ENCODE results near the gene TBC1D1. TPM values are rescaled to one million over a fixed set of nuclear protein-coding genes. Genes with fewer than 3 reads are reported as not detected.

TBC1D1 gene
- total and polyA plus RNA-seq, 2 of the 8 experiments (the other 6 are each of a cell fraction or from before 2014, with no cell fraction given): 96.9 to 162 TPM

- TF ChIP-seq CHD7 (IDR thresholded peaks at IDR 0.05; ENCODE audit: insufficient replicate concordance, low read length) (no peak), CTBP2 (IDR thresholded peaks at IDR 0.05; ENCODE audit: borderline replicate concordance, insufficient read depth, insufficient read length, low read length) (no peak)
Observed at GRCh38 chr4:37873386-37873785, 17.5 kb upstream of the TBC1D1 start (continued).
